ENCODE results near the gene CCDC91.

DNA sequence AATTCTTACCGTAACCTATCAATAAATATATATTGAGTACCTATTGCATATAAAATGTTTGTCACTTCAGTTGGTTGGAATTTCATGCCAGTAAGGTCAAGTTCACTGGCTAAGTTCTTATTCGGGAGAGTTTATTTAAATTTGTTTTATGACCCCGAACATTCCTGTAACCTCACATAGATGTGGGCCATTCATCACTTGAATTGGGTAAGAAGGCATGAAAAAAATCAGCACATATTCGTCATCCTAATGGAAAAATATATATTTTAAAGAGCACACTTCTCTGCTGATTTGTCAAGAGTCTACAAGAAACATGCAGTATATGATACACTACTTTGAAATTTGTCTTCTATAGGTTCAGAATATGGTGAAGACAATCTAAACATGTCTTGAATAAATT lies 263.4 kb downstream of the CCDC91 start:
- TF ChIP-seq, protein P1, sequence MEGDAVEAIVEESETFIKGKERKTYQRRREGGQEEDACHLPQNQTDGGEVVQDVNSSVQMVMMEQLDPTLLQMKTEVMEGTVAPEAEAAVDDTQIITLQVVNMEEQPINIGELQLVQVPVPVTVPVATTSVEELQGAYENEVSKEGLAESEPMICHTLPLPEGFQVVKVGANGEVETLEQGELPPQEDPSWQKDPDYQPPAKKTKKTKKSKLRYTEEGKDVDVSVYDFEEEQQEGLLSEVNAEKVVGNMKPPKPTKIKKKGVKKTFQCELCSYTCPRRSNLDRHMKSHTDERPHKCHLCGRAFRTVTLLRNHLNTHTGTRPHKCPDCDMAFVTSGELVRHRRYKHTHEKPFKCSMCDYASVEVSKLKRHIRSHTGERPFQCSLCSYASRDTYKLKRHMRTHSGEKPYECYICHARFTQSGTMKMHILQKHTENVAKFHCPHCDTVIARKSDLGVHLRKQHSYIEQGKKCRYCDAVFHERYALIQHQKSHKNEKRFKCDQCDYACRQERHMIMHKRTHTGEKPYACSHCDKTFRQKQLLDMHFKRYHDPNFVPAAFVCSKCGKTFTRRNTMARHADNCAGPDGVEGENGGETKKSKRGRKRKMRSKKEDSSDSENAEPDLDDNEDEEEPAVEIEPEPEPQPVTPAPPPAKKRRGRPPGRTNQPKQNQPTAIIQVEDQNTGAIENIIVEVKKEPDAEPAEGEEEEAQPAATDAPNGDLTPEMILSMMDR (IDR thresholded peaks at IDR 0.05) = no peak
- TF ChIP-seq POLR2A (IDR thresholded peaks at IDR 0.05) = no peak

All from Peyer's patch (tissue), 4 donors.